Thymus (tissue), 11 donors: Measurements from ENCODE around the gene GGACT. TPM values are rescaled to one million over a fixed set of nuclear protein-coding genes. Genes with fewer than 3 reads are reported as not detected.
"Not testable (repeated sequence)": the region's sequence is repeated elsewhere in the genome, so short reads cannot be mapped to it uniquely, and the experiment has no call there.

ENCODE experiments used
- DNase-seq, 9 donors: peaks; one replicate each; pipeline ENCODE4 v3.0.0-alpha.2; 2013; ENCODE audit warnings: low spot score in 9 of 9, low read depth in 6 of 9, missing footprints in 1 of 9
- H3K27ac ChIP-seq, 2 donors: one replicate each; pipeline ENCODE4 v1.5.1; 2013; ENCODE audit warnings: control low read depth in 1 of 2, low read depth in 1 of 2, low read length in 1 of 2, mild to moderate bottlenecking in 1 of 2, moderate library complexity in 1 of 2
- H3K27me3 ChIP-seq, 2 donors: one replicate each; pipeline ENCODE4 v1.5.1; 2013; ENCODE audit warnings: low read length in 1 of 2; ENCODE audit not compliant: control insufficient read depth in 2 of 2, insufficient read depth in 1 of 2
- H3K36me3 ChIP-seq, 2 donors: one replicate each; pipeline ENCODE4 v1.5.1; 2013; ENCODE audit warnings: low read length in 1 of 2, mild to moderate bottlenecking in 1 of 2, moderate library complexity in 1 of 2; ENCODE audit not compliant: control insufficient read depth in 2 of 2, insufficient read depth in 2 of 2
- H3K4me1 ChIP-seq, 2 donors: one replicate each; pipeline ENCODE4 v1.5.1; 2013; ENCODE audit warnings: low read length in 2 of 2; ENCODE audit not compliant: control insufficient read depth in 2 of 2, insufficient read depth in 2 of 2
- H3K4me3 ChIP-seq, 2 donors: one replicate each; pipeline ENCODE4 v1.5.1; 2013; ENCODE audit warnings: low read length in 2 of 2, control low read depth in 1 of 2, mild to moderate bottlenecking in 1 of 2
- H3K9me3 ChIP-seq, 2 donors: one replicate each; pipeline ENCODE4 v1.5.1; 2013; ENCODE audit warnings: low read length in 1 of 2, mild to moderate bottlenecking in 1 of 2; ENCODE audit not compliant: control insufficient read depth in 2 of 2, insufficient read depth in 1 of 2
- WGBS: extraction: QIAGEN DNeasy Blood & Tissue Kit; methylation state at CpG from one replicate; pipeline ENCODE4 v1.1.7; 2013; 5-methylcytosine and 5-hydroxymethylcytosine counted together
- polyA plus RNA-seq: library from polyadenylated mRNA; stranded (reverse); fragments of 200-250 nt; gene quantifications from one replicate; pipeline ENCODE4 v1.2.3, GENCODE V29; 2013
- total RNA-seq: library from RNA; stranded (reverse); fragments of 120-200 nt; gene quantifications from one replicate; pipeline ENCODE4 v1.2.4, GENCODE V29; 2013
- donor health status: healthy.

The GGACT gene
- total and polyA plus RNA-seq, 2 donors = 3.5 to 4.4 TPM

DNA sequence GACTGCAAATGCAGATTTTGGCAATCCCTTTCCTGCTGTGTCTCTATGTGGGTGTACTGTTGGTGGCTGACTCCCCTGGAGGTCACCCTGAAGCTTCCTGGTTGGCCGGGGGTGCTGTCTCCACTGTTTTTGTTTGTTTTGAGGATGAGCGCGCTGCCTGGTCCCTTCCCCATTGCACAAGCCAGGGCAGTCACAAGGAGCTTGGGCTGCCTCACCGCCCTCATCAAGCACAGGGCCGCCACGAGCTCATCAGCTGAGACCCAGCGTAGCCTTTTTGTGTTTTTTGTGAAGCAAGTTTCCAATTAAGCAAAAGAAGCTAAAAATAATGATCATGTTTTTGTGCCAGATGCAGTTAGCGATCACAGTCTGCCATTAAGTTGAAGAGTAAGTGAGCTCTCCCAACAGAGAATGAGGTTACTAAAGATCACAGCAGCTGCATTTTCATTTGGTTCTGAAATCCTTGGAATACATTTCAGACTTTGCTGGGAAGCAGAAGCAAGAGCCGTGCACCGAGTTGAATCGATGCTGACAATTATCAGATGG, 57.8 kb downstream of the GGACT start:
- Histone ChIP-seq H3K27me3 (no peaks in the 10 kb centered on the region), H3K27ac (no peak overlapping the region), H3K36me3 (no peaks in the 10 kb centered on the region), H3K4me1 (no peaks in the 10 kb centered on the region), H3K4me3 (no peak overlapping the region), H3K9me3 (peaks cover 0 to 8% of the 10 kb centered on the region in 2 donors)
- WGBS = 96% methylated on average over 11 of the region's 11 CpGs
- no peak for DNase-seq

DNA sequence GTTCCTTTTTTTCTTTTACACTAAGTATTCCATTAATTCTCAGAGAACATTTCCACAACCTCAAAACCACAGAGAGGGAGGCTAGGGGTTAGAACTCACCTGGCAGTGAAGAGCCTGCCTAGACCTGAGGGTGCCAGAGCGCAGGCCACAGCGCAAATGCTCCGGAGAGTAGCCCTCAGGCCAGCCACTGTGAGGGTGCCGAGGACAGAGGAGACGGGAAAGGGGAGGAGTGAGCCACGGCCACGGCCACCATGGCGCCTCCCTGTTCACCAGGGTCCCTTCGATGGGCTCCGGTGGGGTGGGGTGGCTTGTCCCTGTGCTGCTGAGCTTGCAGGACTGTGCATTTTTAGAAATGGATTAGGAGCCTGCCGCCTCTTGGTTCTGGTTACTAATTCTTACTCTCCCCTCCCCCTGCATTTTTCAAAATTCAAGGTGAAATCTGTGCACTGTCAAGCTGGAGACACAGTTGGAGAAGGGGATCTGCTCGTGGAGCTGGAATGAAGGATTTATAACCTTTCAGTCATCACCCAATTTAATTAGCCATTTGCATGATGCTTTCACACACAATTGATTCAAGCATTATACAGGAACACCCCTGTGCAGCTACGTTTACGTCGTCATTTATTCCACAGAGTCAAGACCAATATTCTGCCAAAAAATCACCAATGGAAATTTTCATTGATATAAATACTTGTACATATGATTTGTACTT, 58.8 kb downstream of the GGACT start:
- Histone ChIP-seq H3K9me3 (peaks cover 0 to 8% of the 10 kb centered on the region in 2 donors), H3K27ac (no peak overlapping the region), H3K27me3 (no peaks in the 10 kb centered on the region), H3K4me1 (no peaks in the 10 kb centered on the region), H3K4me3 (no peak overlapping the region), H3K36me3 (no peaks in the 10 kb centered on the region)
- WGBS = 99% methylated on average over 15 of the region's 15 CpGs
- DNase-seq = no peak

DNA sequence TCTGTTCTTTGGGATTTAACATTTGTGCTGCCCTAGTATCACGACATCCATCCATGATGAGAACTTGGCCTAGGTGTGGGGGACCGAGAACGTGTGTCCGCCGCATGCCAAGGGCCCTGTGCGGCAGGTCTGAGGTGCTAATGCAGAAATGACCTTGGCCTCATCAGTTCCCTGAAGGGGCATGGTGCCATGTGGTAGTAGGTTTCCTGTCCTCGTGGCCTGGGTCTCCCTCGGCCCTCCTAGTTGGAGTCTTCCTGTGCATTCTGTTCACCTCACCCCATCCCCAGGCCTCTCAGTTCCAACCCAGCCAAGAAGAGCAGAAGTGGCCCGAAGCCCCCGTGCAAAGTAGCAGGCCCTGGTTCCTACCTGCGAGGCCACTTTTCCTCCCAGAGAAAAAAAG, 59.8 kb downstream of the GGACT start:
- Histone ChIP-seq H3K4me3 (no peak overlapping the region), H3K9me3 (peaks cover 0 to 8% of the 10 kb centered on the region in 2 donors), H3K27me3 (no peaks in the 10 kb centered on the region), H3K4me1 (no peaks in the 10 kb centered on the region), H3K27ac (no peak overlapping the region), H3K36me3 (no peaks in the 10 kb centered on the region)
- 96% methylated on average over 11 of the region's 11 CpGs for WGBS
- DNase-seq = no peak

GRCh38 chr13:100528353-100528752, 60.2 kb downstream of the GGACT start:
- Histone ChIP-seq H3K27ac (no peak overlapping the region), H3K27me3 (no peaks in the 10 kb centered on the region), H3K9me3 (peaks cover 0 to 6% of the 10 kb centered on the region in 2 donors), H3K4me3 (no peak overlapping the region), H3K4me1 (no peaks in the 10 kb centered on the region), H3K36me3 (no peaks in the 10 kb centered on the region)
- WGBS = 99% methylated on average over 9 of the region's 9 CpGs
- no peak for DNase-seq

DNA sequence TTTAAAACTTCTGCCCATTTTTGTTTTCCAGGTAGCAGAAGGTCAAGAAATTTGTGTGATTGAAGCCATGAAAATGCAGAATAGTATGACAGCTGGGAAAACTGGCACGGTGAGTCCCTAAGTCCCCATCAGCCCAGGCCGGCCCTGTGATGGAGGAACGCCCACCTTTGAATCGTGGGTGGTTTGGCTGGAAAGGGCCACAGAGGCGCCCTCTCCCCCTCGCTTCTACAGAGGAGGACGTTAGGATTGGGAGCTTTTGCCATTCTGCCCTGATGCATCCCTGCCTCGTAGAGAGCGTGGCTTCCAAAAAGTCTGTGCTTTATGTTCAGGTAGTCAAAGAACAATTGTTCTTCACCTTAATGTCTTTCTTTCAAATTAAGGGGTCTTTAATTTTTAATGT, 60.9 kb downstream of the GGACT start:
- no peaks in the 10 kb centered on the region for H3K27me3 ChIP-seq
- no peak for DNase-seq
- WGBS = 98% methylated on average over 9 of the region's 9 CpGs
- H3K36me3 ChIP-seq = no peaks in the 10 kb centered on the region
- H3K4me1 ChIP-seq = no peaks in the 10 kb centered on the region
- no peak overlapping the region for H3K4me3 ChIP-seq
- no peak overlapping the region for H3K27ac ChIP-seq
- H3K9me3 ChIP-seq = no peaks in the 10 kb centered on the region

GRCh38 chr13:100526318-100527000, 62.1 kb downstream of the GGACT start:
- H3K27me3 ChIP-seq = no peaks in the 10 kb centered on the region
- DNase-seq = no peak
- no peak overlapping the region for H3K27ac ChIP-seq
- H3K4me3 ChIP-seq = no peak overlapping the region
- H3K36me3 ChIP-seq = no peaks in the 10 kb centered on the region
- 95% methylated on average over 27 of the region's 27 CpGs for WGBS
- no peaks in the 10 kb centered on the region for H3K9me3 ChIP-seq
- H3K4me1 ChIP-seq = peaks cover 2% of the 10 kb centered on the region in 2 donors

GRCh38 chr13:100525453-100526317, 62.9 kb downstream of the GGACT start:
- WGBS = 97% methylated on average over 17 of the region's 17 CpGs
- no peak for DNase-seq
- Histone ChIP-seq H3K4me3 (no peak overlapping the region), H3K27ac (no peak overlapping the region), H3K4me1 (peaks cover 2 to 7% of the 10 kb centered on the region in 2 donors), H3K27me3 (peaks cover 0 to 4% of the 10 kb centered on the region in 2 donors), H3K9me3 (no peaks in the 10 kb centered on the region), H3K36me3 (no peaks in the 10 kb centered on the region)

DNA sequence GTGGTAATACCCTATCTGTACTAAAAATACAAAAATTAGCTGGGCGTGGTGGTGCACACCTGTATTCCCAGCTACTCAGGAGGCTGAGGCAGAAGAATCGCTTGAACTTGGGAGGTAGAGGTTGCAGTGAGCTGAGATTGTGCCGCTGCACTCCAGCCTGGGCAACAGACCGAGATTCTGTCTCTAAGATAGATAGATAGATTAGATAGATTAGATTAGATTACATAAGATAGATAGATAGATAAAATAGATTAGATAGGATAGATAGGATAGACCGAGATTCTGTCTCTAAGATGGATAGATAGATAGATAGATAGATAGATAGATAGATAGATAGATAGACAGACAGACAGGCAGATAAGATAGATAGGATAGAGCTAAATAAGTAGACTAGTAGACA, 63.9 kb downstream of the GGACT start:
- H3K36me3 ChIP-seq, DNase-seq, H3K4me1 ChIP-seq, H3K4me3 ChIP-seq, H3K27me3 ChIP-seq, H3K27ac ChIP-seq, H3K9me3 ChIP-seq: not testable (repeated sequence)
- WGBS = over 99% methylated on average over 5 of the region's 5 CpGs
